ENCODE data around the gene PGPEP1. TPM values are rescaled to one million over a fixed set of nuclear protein-coding genes. Genes with fewer than 3 reads are reported as not detected.
A peak's percentile ranks its signal among the peaks of the same experiment; 100 is the strongest.
"Not testable (repeated sequence)": the region's sequence is repeated elsewhere in the genome, so short reads cannot be mapped to it uniquely, and the experiment has no call there.

PGPEP1 gene
- total RNA-seq, 1 donor, result 29.8 TPM

- peak; percentile 71 for DNase-seq (ENCODE audit: low read depth)
- no peak overlapping the region for H3K4me3 ChIP-seq (ENCODE audit: low read depth, low read length)
- TF ChIP-seq, protein P1, sequence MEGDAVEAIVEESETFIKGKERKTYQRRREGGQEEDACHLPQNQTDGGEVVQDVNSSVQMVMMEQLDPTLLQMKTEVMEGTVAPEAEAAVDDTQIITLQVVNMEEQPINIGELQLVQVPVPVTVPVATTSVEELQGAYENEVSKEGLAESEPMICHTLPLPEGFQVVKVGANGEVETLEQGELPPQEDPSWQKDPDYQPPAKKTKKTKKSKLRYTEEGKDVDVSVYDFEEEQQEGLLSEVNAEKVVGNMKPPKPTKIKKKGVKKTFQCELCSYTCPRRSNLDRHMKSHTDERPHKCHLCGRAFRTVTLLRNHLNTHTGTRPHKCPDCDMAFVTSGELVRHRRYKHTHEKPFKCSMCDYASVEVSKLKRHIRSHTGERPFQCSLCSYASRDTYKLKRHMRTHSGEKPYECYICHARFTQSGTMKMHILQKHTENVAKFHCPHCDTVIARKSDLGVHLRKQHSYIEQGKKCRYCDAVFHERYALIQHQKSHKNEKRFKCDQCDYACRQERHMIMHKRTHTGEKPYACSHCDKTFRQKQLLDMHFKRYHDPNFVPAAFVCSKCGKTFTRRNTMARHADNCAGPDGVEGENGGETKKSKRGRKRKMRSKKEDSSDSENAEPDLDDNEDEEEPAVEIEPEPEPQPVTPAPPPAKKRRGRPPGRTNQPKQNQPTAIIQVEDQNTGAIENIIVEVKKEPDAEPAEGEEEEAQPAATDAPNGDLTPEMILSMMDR (IDR thresholded peaks at IDR 0.05; ENCODE audit: insufficient read depth, low read depth, low read length), result peak; percentile 90
Measured at GRCh38 chr19:18349524-18350128, 9.2 kb downstream of the PGPEP1 start.

- TF ChIP-seq, protein P1 (IDR thresholded peaks at IDR 0.05; ENCODE audit: insufficient read depth, low read depth, low read length), result no peak
- no peak for DNase-seq (ENCODE audit: low read depth)
- H3K4me3 ChIP-seq (ENCODE audit: low read depth, low read length), result no peak overlapping the region
Measured at GRCh38 chr19:18350490-18350889, 10.1 kb downstream of the PGPEP1 start.

DNA sequence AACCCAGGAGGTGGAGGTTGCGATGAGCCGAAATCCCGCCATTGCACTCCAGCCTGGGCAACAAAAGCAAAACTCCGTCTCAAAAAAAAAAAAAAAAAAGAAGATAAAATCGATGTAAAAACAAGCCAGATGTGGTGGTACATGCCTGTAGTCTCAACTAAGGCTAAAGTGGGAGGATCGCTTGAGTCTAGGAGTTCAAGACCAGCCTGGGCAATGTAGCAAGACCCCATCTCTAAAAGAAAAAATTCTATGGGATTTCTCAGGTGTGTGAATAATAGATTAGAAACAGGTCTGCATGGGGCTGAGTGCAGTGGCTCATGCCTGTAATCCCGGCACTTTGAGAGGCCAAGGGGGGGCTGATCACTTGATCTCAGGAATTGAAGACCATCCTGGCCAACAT is 11.1 kb downstream of the PGPEP1 start:
- TF ChIP-seq, protein P1 (IDR thresholded peaks at IDR 0.05; ENCODE audit: insufficient read depth, low read depth, low read length), result no peak
- no peak for DNase-seq (ENCODE audit: low read depth)
- H3K4me3 ChIP-seq (ENCODE audit: low read depth, low read length), result no peak overlapping the region

- no peak for DNase-seq (ENCODE audit: low read depth)
- H3K4me3 ChIP-seq (ENCODE audit: low read depth, low read length), result no peak overlapping the region
- TF ChIP-seq, protein P1 (IDR thresholded peaks at IDR 0.05; ENCODE audit: insufficient read depth, low read depth, low read length), result no peak
Measured at GRCh38 chr19:18353378-18354005, 13.1 kb downstream of the PGPEP1 start.

DNA sequence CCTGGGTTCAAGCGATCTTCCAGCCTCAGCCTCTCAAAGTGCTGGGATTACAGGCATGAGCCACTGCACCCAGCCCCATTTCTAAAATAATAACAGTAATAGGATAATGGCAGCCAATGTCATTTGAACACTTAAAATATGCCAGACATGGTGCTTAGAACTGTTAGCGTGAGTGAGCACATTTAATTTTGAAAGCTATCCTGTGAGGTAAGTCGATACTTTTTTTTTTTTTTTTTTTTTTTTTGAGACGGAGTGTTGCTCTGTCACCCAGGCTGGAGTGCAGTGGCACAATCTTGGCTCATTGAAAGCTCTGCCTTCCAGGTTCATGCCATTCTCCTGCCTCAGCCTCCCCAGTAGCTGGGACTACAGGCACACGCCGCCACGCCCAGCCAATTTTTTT is 14.3 kb downstream of the PGPEP1 start:
- H3K4me3 ChIP-seq (ENCODE audit: low read depth, low read length); DNase-seq (ENCODE audit: low read depth): not testable (repeated sequence)

DNA sequence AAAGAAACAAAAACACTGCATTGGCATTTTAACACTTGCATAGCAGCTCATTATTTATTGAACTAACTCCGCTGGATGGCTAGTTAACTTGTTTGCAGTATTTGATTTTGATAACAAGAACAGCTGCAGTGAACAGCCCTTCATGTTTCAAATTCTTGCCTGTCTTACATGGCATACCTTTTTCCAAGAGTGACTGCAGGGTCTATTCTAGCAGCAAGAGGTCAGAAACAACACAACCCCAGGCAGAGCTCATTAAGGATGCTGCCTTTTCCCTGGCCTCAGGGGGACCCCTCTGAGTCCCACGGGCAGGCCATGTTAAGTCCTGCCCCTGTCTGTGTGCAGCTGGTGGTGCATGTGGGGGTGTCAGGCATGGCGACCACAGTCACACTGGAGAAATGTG is 16.6 kb downstream of the PGPEP1 start:
- TF ChIP-seq, protein P1 (IDR thresholded peaks at IDR 0.05; ENCODE audit: insufficient read depth, low read depth, low read length), result no peak
- no peak for DNase-seq (ENCODE audit: low read depth)
- H3K4me3 ChIP-seq (ENCODE audit: low read depth, low read length), result no peak overlapping the region

DNA sequence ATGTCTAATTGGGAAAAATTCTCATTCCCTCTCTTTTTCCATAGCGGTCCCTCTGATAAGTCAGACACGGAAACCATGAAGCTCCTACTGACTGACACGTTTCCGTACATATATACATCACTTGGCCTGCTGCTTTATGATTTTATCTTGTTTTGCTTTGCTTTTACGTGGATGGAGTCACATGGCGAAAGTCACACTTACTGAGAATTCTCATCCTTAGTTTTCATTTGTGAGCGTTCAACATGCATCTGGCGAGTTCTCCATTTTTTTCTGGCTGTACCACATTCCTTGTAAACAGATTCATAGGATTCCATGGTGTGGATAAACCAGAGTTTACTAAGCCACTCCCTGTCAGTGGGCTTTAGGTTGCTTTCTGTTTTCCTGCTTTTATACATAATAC is 21.2 kb downstream of the PGPEP1 start:
- DNase-seq (ENCODE audit: low read depth), result peak; percentile 65
- TF ChIP-seq, protein P1 (IDR thresholded peaks at IDR 0.05; ENCODE audit: insufficient read depth, low read depth, low read length), result no peak
- H3K4me3 ChIP-seq (ENCODE audit: low read depth, low read length), result no peak overlapping the region

Data from fibroblast of villous mesenchyme (primary cell).